OCI-M1 (cell line): ENCODE measurements around the gene SLCO2B1.

Experiments used
- DNase-seq: peaks from one replicate; lab custom pipeline; 2025; lab: John Stamatoyannopoulos, UW

Gene SLCO2B1

GRCh38 chr11:75223954-75224643 is 73.2 kb downstream of the SLCO2B1 start:
- DNase-seq, result peak; percentile 54

GRCh38 chr11:75225794-75226193 is 74.9 kb downstream of the SLCO2B1 start:
- no peak for DNase-seq

- DNase-seq, result no peak
Observed at GRCh38 chr11:75229466-75229865, 78.6 kb downstream of the SLCO2B1 start.

- DNase-seq, result no peak
Observed at GRCh38 chr11:75230621-75231020, 79.7 kb downstream of the SLCO2B1 start.

- peak; percentile 93 for DNase-seq
Observed at GRCh38 chr11:75233754-75234172, 82.9 kb downstream of the SLCO2B1 start.

- DNase-seq, result no peak
Observed at GRCh38 chr11:75236062-75236461, 85.2 kb downstream of the SLCO2B1 start.

GRCh38 chr11:75237050-75237449 is 86.1 kb downstream of the SLCO2B1 start:
- no peak for DNase-seq

GRCh38 chr11:75238595-75239440 is 87.9 kb downstream of the SLCO2B1 start:
- DNase-seq, result no peak

GRCh38 chr11:75239531-75240290 is 88.8 kb downstream of the SLCO2B1 start:
- DNase-seq, result no peak

GRCh38 chr11:75240311-75241035 is 89.6 kb downstream of the SLCO2B1 start, which contains the start of gene TPBGL:
TPBGL (plus strand) TSS chr11:75240774; CDS start chr11:75241050, 276 bp downstream.
- DNase-seq, result no peak

- peak; percentile 99 for DNase-seq
Observed at GRCh38 chr11:75241036-75241905, 90.4 kb downstream of the SLCO2B1 start.

GRCh38 chr11:75241906-75242644 is 91.2 kb downstream of the SLCO2B1 start:
- no peak for DNase-seq

GRCh38 chr11:75242722-75243600 is 92.1 kb downstream of the SLCO2B1 start:
- DNase-seq, result no peak

- no peak for DNase-seq
Observed at GRCh38 chr11:75244052-75244814, 93.3 kb downstream of the SLCO2B1 start.

- peak; percentile 47 for DNase-seq
Observed at GRCh38 chr11:75245356-75246005, 94.6 kb downstream of the SLCO2B1 start.

GRCh38 chr11:75246006-75246670 is 95.2 kb downstream of the SLCO2B1 start:
- no peak for DNase-seq
